Astrocyte of the cerebellum (primary cell): Measurements from ENCODE around the gene EME2.
A peak's percentile ranks its signal among the peaks of the same experiment; 100 is the strongest.

Experiments used
- DNase-seq: peaks from one replicate; pipeline ENCODE4 v3.0.0-alpha.2; 2011; ENCODE audit warnings: low read depth
- H3K4me3 ChIP-seq: 2 replicates; pipeline ENCODE4 v1.5.1; 2011; ENCODE audit warnings: mild to moderate bottlenecking, low read depth, low read length, moderate library complexity
- CTCF ChIP-seq: IDR thresholded peaks from 2 replicates; pipeline ENCODE4 v1.5.1; 2012; ENCODE audit warnings: low read length, low read depth, moderate library complexity, mild to moderate bottlenecking; ENCODE audit errors: missing control alignments
- in situ Hi-C: cut with HindIII; loops from 2 replicates; pipeline ENCODE4 v1.10.0; 2017; ENCODE audit warnings: low sequenced_read_pairs

Gene EME2, protein sequence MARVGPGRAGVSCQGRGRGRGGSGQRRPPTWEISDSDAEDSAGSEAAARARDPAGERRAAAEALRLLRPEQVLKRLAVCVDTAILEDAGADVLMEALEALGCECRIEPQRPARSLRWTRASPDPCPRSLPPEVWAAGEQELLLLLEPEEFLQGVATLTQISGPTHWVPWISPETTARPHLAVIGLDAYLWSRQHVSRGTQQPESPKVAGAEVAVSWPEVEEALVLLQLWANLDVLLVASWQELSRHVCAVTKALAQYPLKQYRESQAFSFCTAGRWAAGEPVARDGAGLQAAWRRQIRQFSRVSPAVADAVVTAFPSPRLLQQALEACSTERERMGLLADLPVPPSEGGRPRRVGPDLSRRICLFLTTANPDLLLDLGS

DNA sequence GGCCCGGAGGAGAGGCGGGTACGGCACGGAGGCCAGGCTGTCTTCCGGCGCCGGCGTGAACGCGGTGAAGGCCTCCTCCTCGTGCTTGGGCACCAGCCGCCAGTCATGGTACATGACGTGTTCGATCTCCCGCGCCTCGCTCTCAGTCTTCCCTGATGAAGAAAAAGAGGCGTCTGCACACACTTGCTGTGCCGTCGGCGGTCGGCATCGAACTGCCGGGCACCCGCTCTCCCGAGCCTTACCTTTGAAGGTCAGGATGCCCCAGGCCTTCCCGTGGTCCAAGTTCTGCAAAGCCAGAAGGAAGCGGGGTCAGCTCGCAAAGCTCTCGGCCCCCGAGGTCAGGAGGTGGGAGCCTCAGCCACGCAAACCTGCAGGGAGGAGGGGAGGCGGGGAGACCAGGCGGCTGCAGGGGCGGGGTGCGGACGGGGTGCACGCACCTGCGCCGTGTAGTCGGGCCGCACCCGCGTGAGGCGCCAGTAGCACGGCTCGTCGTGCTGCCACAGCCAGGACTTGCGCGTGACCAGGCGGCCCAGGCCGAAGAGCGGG lies at the start of gene EME2:
EME2 (plus strand) TSS at position 449 of the 546 bp plus-strand sequence. CDS start 418 bp downstream, outside the sequence.
- peak within 1 kb of the TSS; percentile 59 for H3K4me3 ChIP-seq
- in situ Hi-C loops: no loop called here

GRCh38 chr16:1723450-1724147 lies 49.0 kb upstream of the EME2 start:
- no peak overlapping the region for H3K4me3 ChIP-seq
- DNase-seq: no peak
- in situ Hi-C loops: no loop called here

More for the DNA sequence above, at the start of gene EME2:
- DNase-seq: no peak
- TF ChIP-seq CTCF: no peak

GRCh38 chr16:1724491-1724890 lies 48.1 kb upstream of the EME2 start:
- no peak for TF ChIP-seq CTCF
- no peak overlapping the region for H3K4me3 ChIP-seq
- DNase-seq: no peak
- in situ Hi-C loops: no loop called here

More at GRCh38 chr16:1723450-1724147, 49.0 kb upstream of the EME2 start:
- peak; percentile 86 for TF ChIP-seq CTCF

GRCh38 chr16:1726661-1727502 lies 45.7 kb upstream of the EME2 start:
- DNase-seq: no peak
- no peak for TF ChIP-seq CTCF
- no peak overlapping the region for H3K4me3 ChIP-seq
- in situ Hi-C loops: no loop called here

DNA sequence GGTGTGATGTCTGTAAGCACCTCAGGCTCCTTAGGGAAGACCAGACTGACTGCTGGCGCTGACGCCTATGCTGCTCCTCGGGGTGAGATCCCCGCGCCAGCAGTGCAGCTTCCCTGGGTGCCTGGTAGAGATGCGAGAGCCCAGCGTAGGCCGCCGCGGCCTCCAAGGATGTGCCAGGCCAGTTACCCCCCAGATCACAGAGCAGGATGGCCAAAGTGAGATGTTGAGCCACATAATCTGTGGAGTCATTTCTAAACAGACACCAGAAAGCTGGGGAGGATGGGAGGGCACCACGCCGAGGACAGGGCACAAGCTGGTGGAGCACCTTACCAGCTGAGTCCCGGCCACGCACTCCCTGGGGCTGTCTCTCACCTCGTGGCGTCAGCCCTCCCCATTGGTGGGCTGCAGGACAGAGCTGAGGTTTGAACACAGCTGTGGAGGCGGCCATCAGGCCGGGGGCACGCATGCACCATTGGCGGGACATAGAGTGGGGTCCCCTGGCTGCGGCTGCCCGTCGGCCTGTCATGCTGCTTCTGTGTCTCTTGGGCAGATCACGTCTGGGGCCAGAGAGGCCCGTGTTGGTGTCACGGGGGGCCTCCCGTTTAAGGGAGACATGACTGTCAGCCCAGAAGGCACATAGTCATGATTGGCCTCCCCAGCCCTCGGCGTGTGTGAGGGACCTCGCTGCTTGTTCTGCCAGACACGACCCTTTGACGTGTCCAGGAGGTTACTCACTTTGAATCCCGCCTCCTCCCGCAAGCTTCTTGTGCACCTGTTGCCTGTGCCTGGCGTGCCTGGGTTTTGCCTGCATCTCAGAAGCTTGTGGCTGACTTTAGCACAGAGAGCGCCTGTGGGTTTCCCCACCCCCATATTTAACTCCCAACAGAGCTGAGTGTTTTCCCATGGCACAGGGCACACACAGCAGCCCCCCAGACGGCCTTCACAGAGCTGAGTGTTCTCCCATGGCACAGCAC lies 44.7 kb upstream of the EME2 start:
- in situ Hi-C loops: no loop called here

More for the DNA sequence above, 44.7 kb upstream of the EME2 start:
- no peak overlapping the region for H3K4me3 ChIP-seq
- no peak for TF ChIP-seq CTCF
- DNase-seq: no peak
